ENCODE measurements around the gene COL26A1. TPM values are rescaled to one million over a fixed set of nuclear protein-coding genes. Genes with fewer than 3 reads are reported as not detected.
"Not testable (repeated sequence)": the region's sequence is repeated elsewhere in the genome, so short reads cannot be mapped to it uniquely, and the experiment has no call there.

The COL26A1 gene
- total RNA-seq, 2 donors from 2014 or later, result 0.14 TPM; not detected in 1

GRCh38 chr7:101598986-101599771 is 236.5 kb downstream of the COL26A1 start:
- no peak for DNase-seq (ENCODE audit: low spot score)
- Histone ChIP-seq H3K36me3 (no peaks in the 10 kb centered on the region), H3K27me3 (replicated peaks; ENCODE audit: insufficient read depth) (no peaks in the 10 kb centered on the region), H3K4me3 (no peak overlapping the region), H3K27ac (no peak overlapping the region), H3K4me1 (ENCODE audit: control insufficient read depth in 1 of 2, low read depth in 2 of 2) (peaks cover 4 to 12% of the 10 kb centered on the region in 2 donors), H3K9me3 (no peaks in the 10 kb centered on the region)
- no peak for TF ChIP-seq CTCF (IDR thresholded peaks at IDR 0.05)
- ATAC-seq (ENCODE audit: insufficient number of reproducible peaks, low FRiP score, low read depth), result no peak

- Histone ChIP-seq H3K4me3 (no peak overlapping the region), H3K4me1 (ENCODE audit: control insufficient read depth in 1 of 2, low read depth in 2 of 2) (peaks cover 4 to 12% of the 10 kb centered on the region in 2 donors), H3K27ac (no peak overlapping the region), H3K9me3 (no peaks in the 10 kb centered on the region), H3K36me3 (no peaks in the 10 kb centered on the region), H3K27me3 (replicated peaks; ENCODE audit: insufficient read depth) (no peaks in the 10 kb centered on the region)
- no peak for DNase-seq (ENCODE audit: low spot score)
- TF ChIP-seq CTCF (IDR thresholded peaks at IDR 0.05), result no peak
- no peak for ATAC-seq (ENCODE audit: insufficient number of reproducible peaks, low FRiP score, low read depth)
These were observed 237.1 kb downstream of the COL26A1 start for GRCh38 chr7:101599787-101600186.

- no peak overlapping the region for H3K27ac ChIP-seq
- H3K4me1 ChIP-seq (ENCODE audit: control insufficient read depth in 1 of 2, low read depth in 2 of 2), result peaks cover 4 to 12% of the 10 kb centered on the region in 2 donors
- H3K9me3 ChIP-seq, result no peaks in the 10 kb centered on the region
- H3K27me3 ChIP-seq (replicated peaks; ENCODE audit: insufficient read depth), result no peaks in the 10 kb centered on the region
- H3K4me3 ChIP-seq, result no peak overlapping the region
- no peak for TF ChIP-seq CTCF (IDR thresholded peaks at IDR 0.05)
- ATAC-seq (ENCODE audit: insufficient number of reproducible peaks, low FRiP score, low read depth) (no peak), DNase-seq (ENCODE audit: low spot score) (no peak)
- no peaks in the 10 kb centered on the region for H3K36me3 ChIP-seq
These were observed 239.4 kb downstream of the COL26A1 start for GRCh38 chr7:101602082-101602481.

GRCh38 chr7:101602484-101603241 is 240.0 kb downstream of the COL26A1 start:
- H3K27me3 ChIP-seq (replicated peaks; ENCODE audit: insufficient read depth), result no peaks in the 10 kb centered on the region
- no peaks in the 10 kb centered on the region for H3K9me3 ChIP-seq
- TF ChIP-seq CTCF (IDR thresholded peaks at IDR 0.05), result peak; percentile 90
- H3K36me3 ChIP-seq, result no peaks in the 10 kb centered on the region
- peaks cover 4 to 12% of the 10 kb centered on the region in 2 donors for H3K4me1 ChIP-seq (ENCODE audit: control insufficient read depth in 1 of 2, low read depth in 2 of 2)
- H3K27ac ChIP-seq, result no peak overlapping the region
- DNase-seq (ENCODE audit: low spot score) (no peak), ATAC-seq (ENCODE audit: insufficient number of reproducible peaks, low FRiP score, low read depth) (peak; percentile 59)
- H3K4me3 ChIP-seq, result no peak overlapping the region

GRCh38 chr7:101604331-101604933 is 241.8 kb downstream of the COL26A1 start:
- no peak for ATAC-seq (ENCODE audit: insufficient number of reproducible peaks, low FRiP score, low read depth)
- H3K9me3 ChIP-seq, result no peaks in the 10 kb centered on the region
- no peak overlapping the region for H3K27ac ChIP-seq
- no peak for TF ChIP-seq CTCF (IDR thresholded peaks at IDR 0.05)
- no peaks in the 10 kb centered on the region for H3K36me3 ChIP-seq
- H3K4me1 ChIP-seq (ENCODE audit: control insufficient read depth in 1 of 2, low read depth in 2 of 2), result peaks cover 4 to 12% of the 10 kb centered on the region in 2 donors
- no peaks in the 10 kb centered on the region for H3K27me3 ChIP-seq (replicated peaks; ENCODE audit: insufficient read depth)
- no peak for DNase-seq (ENCODE audit: low spot score)
- no peak overlapping the region for H3K4me3 ChIP-seq

GRCh38 chr7:101604934-101605332 is 242.3 kb downstream of the COL26A1 start:
- DNase-seq (ENCODE audit: low spot score); H3K9me3 ChIP-seq; ATAC-seq (ENCODE audit: insufficient number of reproducible peaks, low FRiP score, low read depth); H3K36me3 ChIP-seq; H3K27ac ChIP-seq; H3K4me3 ChIP-seq; H3K27me3 ChIP-seq (replicated peaks; ENCODE audit: insufficient read depth): not testable (repeated sequence)
- peaks cover 4 to 12% of the 10 kb centered on the region in 2 donors for H3K4me1 ChIP-seq (ENCODE audit: control insufficient read depth in 1 of 2, low read depth in 2 of 2)
